NB4 (cell line): Measurements from ENCODE around the gene PKLR.

ENCODE experiments used
- DNase-seq: peaks from one replicate; pipeline ENCODE4 v3.0.0; 2010; ENCODE audit warnings: low read depth
- H3K4me3 ChIP-seq: one replicate; pipeline ENCODE4 v1.5.1; 2011; ENCODE audit warnings: mild to moderate bottlenecking, low read depth, low read length, moderate library complexity
- CTCF ChIP-seq: IDR thresholded peaks from one replicate; pipeline ENCODE4 v1.5.1; 2012; ENCODE audit warnings: low read depth, low read length
- MAX ChIP-seq: IDR thresholded peaks from 2 replicates; pipeline ENCODE4 v1.6.1; 2011; ENCODE audit warnings: low read depth, low read length
- MYC ChIP-seq: IDR thresholded peaks from 2 replicates; pipeline ENCODE4 v1.6.1; 2011; ENCODE audit warnings: low read depth, low read length
- POLR2A ChIP-seq: IDR thresholded peaks from 2 replicates; pipeline ENCODE4 v1.6.1; 2011; ENCODE audit warnings: mild to moderate bottlenecking; ENCODE audit not compliant: insufficient read length; ENCODE audit errors: extremely low read depth

PKLR gene

GRCh38 chr1:155297384-155297783, 3.9 kb downstream of the PKLR start:
- DNase-seq = no peak
- no peak for TF ChIP-seq CTCF
- TF ChIP-seq POLR2A = no peak
- no peak for TF ChIP-seq MYC
- no peak for TF ChIP-seq MAX
- H3K4me3 ChIP-seq = no peak overlapping the region

GRCh38 chr1:155296661-155297060, 4.6 kb downstream of the PKLR start:
- H3K4me3 ChIP-seq = no peak overlapping the region
- TF ChIP-seq MAX (no peak), MYC (no peak), POLR2A (no peak), CTCF (no peak)
- no peak for DNase-seq

GRCh38 chr1:155295942-155296267, 5.3 kb downstream of the PKLR start:
- DNase-seq = no peak
- H3K4me3 ChIP-seq = no peak overlapping the region
- no peak for TF ChIP-seq POLR2A
- TF ChIP-seq MYC = no peak
- TF ChIP-seq CTCF = no peak
- no peak for TF ChIP-seq MAX

GRCh38 chr1:155295183-155295941, 5.9 kb downstream of the PKLR start:
- TF ChIP-seq CTCF = no peak
- no peak for TF ChIP-seq MYC
- no peak for TF ChIP-seq POLR2A
- TF ChIP-seq MAX = no peak
- no peak for DNase-seq

GRCh38 chr1:155294520-155295182, 6.6 kb downstream of the PKLR start:
- H3K4me3 ChIP-seq = no peak overlapping the region
- DNase-seq = no peak
- TF ChIP-seq CTCF = no peak
- TF ChIP-seq POLR2A = no peak
- TF ChIP-seq MYC = no peak
- no peak for TF ChIP-seq MAX

More at GRCh38 chr1:155295183-155295941, 5.9 kb downstream of the PKLR start:
- no peak overlapping the region for H3K4me3 ChIP-seq
